GM04503 (cell line): ENCODE measurements around the gene RNF208.
"Not testable (repeated sequence)": the region's sequence is repeated elsewhere in the genome, so short reads cannot be mapped to it uniquely, and the experiment has no call there.

Source experiments
- DNase-seq: peaks from one replicate; pipeline ENCODE4 v3.0.0-alpha.2; 2012; ENCODE audit warnings: low read depth

Gene RNF208

DNA sequence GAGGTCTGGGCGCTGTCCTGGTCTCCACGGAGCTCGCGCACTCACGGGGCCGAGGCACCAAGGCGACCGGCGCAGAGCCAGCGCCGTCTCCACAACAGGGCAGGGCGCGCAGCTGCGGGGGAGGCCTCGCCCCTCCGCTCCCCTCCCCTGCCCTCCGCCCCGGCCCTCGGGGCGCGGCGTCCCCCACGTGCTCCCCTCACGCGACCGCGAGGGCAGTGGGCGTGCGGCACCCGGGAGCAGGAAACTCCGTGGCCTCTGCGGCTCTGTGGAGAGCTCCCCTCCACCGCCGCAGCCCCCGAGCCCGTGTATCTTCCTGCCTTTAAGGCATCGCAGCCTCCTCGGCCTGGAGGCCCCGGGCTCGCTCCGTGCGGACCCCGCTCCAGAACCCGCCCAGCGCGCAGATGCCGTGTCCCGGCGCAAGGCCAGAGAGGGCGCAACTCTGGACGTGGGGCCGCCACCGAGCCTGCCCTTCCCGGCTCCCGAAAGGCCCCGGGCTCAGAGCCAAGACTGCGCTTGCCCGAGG is 18.3 kb upstream of the RNF208 start:
- peak; percentile 45 for DNase-seq

DNA sequence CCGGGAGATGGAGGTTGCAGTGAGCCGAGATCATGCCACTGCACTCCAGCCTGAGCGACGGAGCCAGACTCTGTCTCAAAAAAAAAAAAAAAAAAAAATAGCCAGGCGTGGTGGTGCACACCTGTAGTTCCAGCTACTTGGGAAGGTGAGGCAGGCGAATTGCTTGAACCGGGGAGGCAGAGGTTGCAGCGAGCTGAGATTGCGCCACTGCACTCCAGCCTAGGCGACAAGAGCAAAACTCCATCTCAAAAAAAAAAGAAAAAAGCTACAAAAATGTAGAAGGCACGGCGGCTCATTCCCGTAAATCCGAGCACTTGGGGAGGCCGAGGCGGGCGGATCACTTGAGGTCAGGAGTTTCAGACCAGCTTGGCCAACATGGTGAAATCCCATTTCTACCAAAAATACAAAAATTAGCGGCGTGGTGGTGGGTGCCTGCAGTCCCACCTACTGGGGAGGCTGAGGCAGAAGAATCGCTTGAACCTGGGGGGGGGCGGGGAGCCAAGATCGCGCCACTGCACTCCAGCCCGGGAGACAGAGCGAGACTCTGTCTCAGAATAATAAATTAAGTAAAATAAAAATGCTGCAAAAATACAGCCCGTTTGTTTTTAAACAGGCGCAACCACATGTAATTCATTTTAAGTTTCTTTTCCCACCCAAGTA is 17.6 kb upstream of the RNF208 start:
- not testable (repeated sequence) for DNase-seq

DNA sequence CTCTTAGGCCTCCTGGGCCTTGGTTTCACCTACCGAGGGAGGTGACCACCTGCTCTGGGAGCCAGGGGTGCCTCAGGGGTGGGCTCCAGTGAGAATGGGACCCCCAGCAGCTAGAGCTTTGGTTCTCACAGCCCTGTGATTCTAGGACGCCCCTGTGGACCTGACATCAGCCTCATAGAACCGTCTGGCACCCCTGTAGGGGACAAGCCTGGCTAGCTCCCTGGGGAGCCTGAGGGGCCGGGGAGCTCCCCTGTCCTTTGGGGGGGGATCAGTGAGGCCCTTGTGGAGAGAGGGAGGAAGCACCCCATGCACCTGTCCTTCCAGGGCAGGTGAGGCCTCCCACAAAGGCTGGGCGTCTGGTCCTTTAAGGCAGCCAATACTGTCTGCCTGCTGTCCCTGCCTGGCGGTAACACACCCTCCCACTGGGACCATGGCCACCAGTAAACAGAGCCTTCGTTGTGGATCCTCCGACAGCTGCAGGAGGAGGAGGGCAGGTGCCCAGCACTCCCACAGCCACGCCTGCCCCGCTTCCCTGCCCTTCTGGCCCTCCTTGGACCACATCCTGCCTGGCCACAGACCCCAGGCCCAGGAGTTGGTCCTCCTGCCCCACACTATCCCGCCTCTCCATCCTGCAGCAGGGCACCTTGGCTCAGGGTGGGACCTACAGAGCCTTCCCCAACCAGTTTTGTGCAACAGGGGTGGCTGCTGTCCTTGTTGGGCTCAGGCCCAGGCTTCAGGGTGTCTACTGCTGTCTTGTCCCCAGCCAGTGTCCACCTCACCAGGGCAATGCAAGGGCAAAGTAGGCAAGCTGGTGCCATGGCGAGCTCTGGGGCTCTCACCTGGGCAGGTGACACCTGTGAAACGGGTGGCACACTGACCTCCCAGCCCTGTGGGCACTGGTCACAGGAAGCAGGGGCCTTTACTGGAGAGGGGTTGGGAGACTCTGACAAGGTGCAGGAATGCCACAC is 16.0 kb upstream of the RNF208 start:
- no peak for DNase-seq

DNA sequence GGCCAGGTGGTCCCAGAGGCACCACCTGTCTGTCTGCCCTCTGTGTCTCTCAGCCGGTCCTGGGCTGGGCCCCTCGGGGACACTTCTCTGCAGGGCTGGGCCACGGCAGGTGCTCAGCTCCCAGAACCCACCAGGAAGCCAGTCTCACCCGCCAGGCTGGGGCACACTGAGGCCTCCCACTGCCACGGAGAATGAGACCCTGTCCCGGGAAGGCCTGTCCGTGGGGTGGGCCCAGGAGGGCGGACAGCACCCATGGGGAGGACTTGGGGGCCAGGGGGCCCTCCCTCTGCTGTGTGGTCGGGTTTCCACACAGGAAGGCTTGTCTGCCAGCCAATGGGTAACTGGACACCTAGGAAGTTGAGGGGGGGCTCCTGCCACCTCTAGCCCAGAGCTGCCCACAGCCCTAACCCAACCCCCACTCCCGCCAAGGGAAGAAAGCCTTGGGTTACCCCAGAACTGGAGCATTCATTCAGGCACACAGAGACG is 14.9 kb upstream of the RNF208 start:
- DNase-seq, result no peak

DNA sequence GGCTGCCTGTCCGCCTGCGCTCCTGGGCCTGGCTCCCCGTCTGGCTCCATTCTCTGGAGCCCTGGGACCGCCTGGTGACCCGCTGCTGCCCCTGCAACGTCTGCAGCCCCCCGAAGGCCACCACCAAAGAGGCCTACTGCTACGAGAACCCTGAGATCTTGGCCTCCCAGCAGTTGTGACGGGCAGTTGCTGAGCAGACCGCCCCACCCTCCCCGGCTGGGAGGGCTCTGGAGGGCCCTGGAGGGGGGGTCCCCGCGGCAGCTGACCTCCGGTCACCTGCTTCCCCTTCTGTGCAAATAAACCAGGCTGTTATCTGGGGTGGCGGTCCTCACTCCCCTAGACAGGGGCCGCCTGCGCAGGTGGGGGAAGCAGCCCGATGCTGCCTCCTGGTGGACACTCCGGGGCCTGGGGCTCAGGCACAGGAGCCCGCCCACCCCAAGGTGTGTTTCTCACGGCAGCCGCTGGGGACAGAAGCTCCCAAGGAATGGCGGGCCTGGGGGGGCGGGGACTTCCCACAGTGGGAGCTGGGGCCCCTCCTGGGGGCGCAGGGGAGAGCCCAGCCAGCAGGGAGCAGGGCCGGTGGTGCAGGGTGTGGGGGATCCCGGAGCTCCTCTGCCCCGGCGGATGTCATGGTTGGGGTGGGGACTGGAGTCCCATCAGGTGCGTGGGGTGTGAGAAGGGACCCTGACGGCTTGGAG is 14.3 kb upstream of the RNF208 start:
- no peak for DNase-seq

DNA sequence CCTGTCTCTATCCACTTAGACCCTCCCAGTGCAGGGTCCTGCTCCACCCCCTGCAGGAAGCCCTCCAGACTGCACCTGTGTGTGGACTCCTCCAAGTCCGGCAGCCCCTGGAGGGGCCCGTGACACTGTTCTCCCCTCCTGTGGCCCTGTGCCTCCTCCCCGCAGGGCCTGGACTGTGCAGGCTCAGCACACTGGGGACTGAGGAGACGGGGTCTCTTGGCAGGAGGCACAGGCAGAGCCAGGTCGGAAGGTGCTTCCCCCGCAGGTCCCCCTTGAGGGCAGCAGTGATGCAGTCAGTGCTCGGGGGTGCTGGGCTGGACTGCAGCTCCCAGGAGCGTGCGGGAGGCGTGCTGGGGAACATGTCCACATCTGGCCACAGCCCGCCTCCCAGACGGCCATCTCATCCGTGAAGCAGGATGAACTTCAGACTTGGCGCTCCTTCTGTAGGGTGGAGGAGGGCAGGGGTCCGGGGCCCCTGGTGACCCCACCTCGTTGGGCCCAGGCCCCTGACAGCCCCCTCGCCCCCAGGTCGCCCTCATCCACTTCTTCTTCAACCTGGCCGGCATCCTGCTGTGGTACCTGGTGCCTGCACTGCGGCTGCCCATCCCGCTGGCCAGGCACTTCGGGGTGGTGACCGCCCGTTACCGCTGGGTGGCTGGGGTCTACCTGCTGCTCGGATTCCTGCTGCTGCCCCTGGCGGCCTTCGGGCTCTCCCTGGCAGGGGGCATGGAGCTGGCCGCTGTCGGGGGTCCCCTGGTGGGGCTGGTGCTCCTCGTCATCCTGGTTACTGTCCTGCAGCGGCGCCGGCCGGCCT is 13.6 kb upstream of the RNF208 start:
- no peak for DNase-seq

DNA sequence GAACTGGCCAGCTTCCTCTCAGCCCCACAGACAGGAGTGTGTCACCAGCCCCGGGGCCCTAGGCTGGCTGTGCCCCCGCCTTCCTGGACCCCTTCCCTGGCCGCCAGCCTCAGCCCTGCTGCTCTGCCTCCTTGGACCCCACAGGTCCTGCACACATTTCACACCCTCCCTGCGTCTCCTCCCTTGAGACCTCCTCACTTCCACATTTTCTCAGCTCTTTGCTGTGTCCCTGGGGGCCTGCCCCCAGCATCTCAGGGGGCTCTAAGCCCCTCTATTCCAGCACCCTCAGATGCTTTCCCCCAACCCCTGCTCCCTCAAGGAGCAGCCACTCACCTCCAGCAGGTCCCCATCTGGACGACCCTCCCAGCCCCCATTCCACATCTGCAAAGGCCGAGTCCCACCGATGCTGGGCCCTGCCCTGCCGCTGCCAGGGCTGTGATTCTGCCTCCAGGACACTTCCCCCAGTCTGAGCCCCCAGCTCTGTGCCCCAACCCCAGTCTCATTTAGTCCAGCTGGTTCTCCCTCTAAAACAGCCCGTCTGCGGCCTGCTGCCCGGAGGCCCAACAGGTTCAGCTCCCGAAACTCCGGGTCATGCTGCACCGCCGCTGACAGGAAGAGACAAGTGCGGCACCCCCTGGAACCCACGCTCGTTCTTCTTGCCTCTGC is 12.9 kb upstream of the RNF208 start:
- no peak for DNase-seq

DNA sequence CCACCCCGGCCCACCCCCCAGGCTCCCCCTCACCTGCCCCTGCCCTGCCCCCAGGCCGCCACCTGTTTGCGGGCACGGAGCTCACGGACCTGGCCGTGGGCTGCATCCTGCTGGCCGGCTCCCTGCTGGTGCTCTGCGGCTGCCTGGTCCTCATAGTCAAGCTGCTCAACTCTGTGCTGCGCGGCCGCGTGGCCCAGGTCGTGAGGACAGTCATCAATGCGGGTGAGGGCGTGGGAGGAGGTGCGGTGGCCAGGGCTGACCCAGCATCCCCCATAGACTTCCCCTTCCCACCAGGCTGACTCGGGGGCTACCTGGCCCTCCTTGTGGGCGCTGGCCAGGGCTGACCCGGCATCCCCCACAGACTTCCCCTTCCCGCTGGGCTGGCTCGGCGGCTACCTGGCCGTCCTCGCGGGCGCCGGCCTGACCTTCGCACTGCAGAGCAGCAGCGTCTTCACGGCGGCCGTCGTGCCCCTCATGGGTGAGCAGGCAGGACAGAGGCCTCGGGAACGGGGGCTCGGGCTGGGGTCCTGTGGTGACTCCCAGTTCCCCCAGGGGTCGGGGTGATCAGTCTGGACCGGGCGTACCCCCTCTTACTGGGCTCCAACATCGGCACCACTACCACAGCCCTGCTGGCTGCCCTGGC is 12.1 kb upstream of the RNF208 start:
- DNase-seq, result no peak

DNA sequence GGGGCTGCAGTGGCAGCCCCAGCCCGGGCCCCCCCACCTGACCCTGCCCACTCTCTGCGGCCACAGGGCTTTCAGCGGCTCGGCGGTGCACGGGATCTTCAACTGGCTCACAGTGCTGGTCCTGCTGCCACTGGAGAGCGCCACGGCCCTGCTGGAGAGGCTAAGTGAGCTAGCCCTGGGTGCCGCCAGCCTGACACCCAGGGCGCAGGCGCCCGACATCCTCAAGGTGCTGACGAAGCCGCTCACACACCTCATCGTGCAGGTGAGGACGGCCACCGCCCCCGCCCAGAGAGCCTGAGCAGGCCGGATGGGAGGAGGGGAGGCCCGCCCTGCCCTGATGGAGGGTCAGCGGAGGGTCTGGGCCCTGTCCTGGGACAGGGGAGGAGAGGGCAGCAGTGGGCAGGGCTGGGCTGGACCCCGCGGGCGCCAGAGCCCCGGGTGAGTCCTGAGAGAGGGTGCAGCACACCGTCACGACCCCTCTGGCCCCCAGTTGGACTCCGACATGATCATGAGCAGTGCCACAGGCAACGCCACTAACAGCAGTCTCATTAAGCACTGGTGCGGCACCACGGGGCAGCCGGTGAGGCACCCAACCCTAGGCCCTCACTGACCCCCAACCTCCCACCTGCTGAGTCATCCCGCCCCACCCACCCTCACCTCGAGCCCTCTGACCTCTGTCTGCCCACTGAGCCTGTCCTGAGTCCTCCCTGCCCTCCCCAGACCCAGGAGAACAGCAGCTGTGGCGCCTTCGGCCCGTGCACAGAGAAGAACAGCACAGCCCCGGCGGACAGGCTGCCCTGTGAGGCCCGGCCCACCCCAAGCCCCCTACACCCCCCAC is 11.3 kb upstream of the RNF208 start:
- DNase-seq, result no peak

DNA sequence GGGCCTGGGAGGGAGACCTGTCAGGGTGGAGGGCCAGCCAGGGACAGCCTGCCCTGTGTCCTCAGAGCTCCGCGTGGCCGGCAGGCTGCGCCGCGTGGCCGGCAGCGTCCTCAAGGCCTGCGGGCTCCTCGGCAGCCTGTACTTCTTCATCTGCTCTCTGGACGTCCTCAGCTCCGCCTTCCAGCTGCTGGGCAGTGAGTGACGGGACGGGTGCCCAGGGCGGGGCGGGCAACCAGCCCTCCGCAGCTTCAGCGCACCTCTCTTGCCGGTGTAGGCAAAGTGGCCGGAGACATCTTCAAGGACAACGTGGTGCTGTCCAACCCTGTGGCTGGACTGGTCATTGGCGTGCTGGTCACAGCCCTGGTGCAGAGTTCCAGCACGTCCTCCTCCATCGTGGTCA is 10.5 kb upstream of the RNF208 start:
- no peak for DNase-seq

DNA sequence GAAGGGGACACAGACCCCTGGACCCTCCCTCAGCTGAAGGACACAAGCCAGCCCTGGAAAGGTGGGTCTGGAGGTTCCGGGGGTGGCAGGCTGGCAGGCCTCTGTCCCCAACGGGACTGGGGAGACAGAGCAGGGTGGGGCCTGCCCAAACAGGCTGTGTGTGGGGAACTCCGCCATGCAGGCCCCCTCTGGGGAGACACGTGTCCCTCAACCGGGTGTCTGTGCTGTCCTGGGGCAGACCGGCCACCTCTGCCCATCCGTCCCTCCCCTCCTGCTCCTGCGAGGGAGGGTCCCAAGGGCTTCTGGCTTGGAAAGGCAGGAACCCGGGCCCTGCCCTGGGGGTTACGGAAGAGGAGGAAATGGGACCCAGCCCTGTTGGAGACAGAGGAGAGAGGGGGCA is 10.1 kb upstream of the RNF208 start:
- no peak for DNase-seq

DNA sequence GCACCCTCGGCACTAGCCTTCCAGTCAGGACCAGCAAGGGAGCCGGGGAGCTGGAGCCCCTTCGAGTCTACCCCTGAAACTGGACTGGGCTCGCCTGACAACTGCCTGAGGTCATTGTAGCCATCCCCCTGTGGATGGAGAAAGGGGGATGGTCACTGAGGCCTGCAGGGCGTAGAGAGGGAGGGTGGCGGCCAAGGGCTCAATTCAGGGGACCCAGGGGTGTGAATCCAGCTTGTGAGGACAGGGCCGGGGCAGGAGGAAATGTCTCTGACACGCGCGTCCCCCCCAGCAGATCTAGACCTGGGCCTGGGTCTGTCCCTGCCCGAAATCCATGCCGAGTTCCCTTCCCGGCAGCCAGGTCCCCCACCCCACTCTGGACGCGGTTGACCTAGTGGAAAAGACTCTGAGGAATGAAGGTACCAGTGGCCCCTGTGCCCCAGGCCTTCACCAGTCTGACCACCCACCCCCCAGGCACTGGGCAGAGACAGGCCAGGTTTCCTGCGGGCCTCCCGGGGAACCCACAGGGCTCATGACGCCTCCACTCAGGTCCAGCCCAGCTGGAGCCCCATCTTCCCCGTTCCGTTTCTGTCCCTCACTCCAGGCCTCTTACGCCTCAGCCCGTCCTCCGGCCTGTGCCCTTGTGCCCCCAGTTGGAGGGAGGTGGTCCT is 9.5 kb upstream of the RNF208 start:
- no peak for DNase-seq

DNA sequence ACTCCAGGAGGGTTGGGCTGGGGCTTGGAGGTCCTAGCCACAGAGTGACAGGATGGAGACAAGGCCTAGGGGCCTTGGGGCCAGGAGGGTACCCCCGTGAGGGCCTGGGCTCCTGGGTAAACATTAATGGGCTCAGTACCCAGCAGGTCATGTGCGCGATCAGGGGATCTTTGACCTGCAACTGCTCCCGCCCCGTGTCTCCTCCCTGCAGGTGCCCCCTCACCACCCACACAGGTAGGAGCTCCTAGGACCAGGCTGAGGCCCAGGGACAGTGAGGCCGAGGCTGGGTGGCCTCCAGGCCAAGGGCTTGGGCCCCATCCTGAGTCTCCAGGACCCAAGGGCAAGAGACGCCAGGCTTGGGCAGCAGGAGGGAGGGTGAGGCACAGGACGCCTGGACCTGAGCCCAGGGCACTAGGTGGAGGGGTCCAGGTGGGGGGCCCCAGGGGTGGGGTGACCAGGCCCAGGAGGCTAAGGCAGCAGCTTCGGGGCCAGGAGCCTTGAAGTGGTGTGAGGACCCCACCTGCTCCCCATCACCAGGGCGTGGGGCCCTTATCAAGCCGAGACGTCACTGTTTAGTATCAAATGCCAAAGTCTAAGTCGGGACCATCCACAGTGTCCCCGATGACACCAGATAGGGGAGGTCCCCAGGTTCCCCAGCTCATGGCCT is 8.8 kb upstream of the RNF208 start, which contains the start of gene SLC34A3:
SLC34A3 (plus strand) TSS at position 197 of the 667 bp plus-strand sequence. CDS start 802 bp downstream, outside the sequence.
- no peak for DNase-seq

DNA sequence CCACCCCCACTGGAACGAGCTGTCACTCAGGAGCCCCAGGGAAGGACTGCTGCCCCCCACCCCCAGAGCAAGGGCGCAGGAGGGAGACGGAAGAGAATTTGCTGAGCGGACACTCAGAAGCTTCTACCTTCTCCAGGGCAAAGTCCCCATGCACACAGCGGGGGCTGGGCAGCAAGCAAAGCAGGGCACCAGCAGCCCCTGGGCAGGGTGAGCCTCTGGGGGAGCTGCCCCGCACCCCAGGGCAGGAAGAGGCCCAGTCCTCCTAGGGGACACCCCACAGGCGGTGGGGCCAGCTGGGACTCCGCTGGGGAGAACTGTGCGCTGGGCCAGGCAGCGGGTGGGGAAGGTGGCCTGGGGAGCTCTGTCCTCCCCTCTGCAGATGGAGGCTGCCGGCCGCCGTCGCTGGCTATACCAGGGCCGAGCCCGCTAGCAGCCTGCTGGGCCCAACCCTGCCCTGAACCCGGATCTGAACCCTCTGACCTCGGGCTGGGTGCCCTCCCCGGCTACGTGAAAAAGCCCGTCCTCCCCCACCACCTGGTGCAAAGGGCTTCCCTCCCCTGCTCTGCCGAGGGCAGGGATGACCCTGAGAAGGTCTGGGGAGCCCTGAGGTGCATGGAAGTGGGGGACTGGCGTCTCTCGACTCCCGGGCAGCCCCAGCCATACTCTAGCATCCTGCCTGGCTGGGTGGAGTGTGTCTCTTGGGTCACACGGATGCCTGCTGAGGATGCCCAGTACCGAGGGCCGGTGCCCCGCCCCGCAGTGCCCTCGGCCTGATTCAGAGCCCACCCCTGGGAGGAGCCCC is 8.1 kb upstream of the RNF208 start:
- DNase-seq, result no peak

DNA sequence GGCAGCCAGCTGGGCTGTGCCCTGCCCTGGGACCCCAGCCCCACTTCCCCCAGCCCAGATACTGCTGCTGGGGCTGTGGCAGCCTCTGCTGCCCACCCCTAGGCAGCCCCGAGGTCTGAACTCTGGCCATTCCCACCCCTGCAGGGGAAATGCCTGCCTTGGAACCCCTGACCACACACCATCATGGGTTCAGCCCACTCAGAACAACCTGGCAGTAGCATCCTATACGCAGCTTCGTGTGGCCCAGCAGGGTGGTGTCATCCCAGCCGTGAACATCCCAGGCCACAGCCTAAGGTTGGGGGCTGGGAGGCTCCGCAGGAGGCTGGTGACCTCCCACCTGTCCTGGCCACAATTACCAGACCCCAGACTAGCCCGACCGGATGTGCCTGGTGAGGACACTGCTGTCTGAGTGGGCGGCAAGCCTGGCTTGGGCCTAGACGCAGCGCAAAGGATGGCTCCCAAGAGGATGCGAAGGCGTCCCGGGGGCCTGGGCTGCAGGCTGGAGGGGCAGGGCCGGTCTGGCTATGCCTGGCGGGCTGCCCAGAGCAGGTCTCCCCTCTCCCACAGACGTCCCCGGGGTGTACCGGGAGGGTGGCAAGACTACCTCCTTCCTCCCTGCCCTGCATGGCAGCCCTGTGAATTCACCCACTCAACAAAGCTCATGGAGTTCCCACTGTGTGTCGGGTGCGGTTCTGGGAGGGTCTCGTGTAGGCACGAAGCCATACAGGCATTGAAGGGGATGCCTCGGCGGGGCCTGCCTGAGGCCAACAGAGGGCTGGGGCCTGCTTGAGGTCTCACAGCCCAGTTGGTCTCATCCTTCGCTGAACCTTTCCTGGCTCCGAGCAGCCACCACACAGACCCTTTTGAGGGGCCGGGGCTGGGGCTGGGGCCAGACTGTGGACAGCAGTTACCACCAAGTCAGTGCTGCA is 7.2 kb upstream of the RNF208 start:
- DNase-seq, result no peak

DNA sequence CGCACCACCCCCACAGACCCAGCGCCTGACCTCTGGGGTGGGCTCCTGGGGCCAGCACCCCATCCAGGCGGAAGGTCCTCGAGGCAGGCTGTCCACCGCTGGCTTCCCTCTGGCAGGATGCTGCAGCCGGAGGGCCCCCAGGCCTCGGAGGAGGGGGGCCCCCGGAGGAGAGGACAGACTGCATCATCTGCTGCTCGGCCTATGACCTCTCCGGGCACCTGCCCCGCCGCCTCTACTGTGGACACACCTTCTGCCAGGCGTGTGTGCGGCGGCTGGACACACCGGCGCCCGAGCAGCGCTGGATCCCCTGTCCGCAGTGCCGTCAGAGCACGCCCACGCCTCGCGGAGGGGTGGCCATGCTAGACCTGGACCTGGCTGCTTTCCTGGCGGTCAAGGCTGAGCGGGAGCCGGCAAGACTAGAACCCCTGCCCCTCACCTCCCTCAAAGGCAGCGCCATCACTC is 6.5 kb upstream of the RNF208 start:
- DNase-seq, result no peak
